ENCODE results near the gene KLK12. TPM values are rescaled to one million over a fixed set of nuclear protein-coding genes. Genes with fewer than 3 reads are reported as not detected.

Gene KLK12
- total RNA-seq, 4 donors from 2014 or later: not detected

- Histone ChIP-seq H3K36me3 (no peaks in the 10 kb centered on the region), H3K27me3 (peaks cover 17 to 25% (median 24%) of the 10 kb centered on the region in 3 donors), H3K9me3 (no peaks in the 10 kb centered on the region), H3K27ac (no peak overlapping the region), H3K4me1 (no peaks in the 10 kb centered on the region), H3K4me3 (no peak overlapping the region)
- intact Hi-C loops (cut with DNase I; ENCODE audit: low total_unique reads) (no loop called here), in situ Hi-C loops (cut with MboI; ENCODE audit: low sequenced_read_pairs in 4 of 4) (no loop called here)
- no peak for ATAC-seq
- DNase-seq: no peak
- TF ChIP-seq POLR2A (IDR thresholded peaks at IDR 0.05): no peak
- no peak for TF ChIP-seq CTCF (IDR thresholded peaks at IDR 0.05 in 4 of 5, conservative IDR thresholded peaks at IDR 0.05 in 1 of 5)
Measured at GRCh38 chr19:51012661-51013190, 22.1 kb downstream of the KLK12 start.

GRCh38 chr19:51010066-51010795 lies 24.6 kb downstream of the KLK12 start:
- ATAC-seq: no peak
- no peaks in the 10 kb centered on the region for H3K36me3 ChIP-seq
- H3K9me3 ChIP-seq: no peaks in the 10 kb centered on the region
- TF ChIP-seq CTCF (IDR thresholded peaks at IDR 0.05 in 4 of 5, conservative IDR thresholded peaks at IDR 0.05 in 1 of 5) (no peak), POLR2A (IDR thresholded peaks at IDR 0.05) (no peak)
- H3K4me1 ChIP-seq: no peaks in the 10 kb centered on the region
- DNase-seq: no peak
- no peak overlapping the region for H3K4me3 ChIP-seq
- H3K27ac ChIP-seq: no peak overlapping the region
- intact Hi-C loops (cut with DNase I; ENCODE audit: low total_unique reads) (no loop called here), in situ Hi-C loops (cut with MboI; ENCODE audit: low sequenced_read_pairs in 4 of 4) (no loop called here)
- H3K27me3 ChIP-seq: peaks cover 0 to 2% (median under 1%) of the 10 kb centered on the region in 3 donors

- DNase-seq: no peak
- intact Hi-C loops (cut with DNase I; ENCODE audit: low total_unique reads): no loop called here
Measured at GRCh38 chr19:51009061-51009891, 25.5 kb downstream of the KLK12 start.

GRCh38 chr19:51007488-51007887 lies 27.3 kb downstream of the KLK12 start:
- DNase-seq (no peak), ATAC-seq (no peak)
- intact Hi-C loops (cut with DNase I; ENCODE audit: low total_unique reads): no loop called here

More at GRCh38 chr19:51009061-51009891, 25.5 kb downstream of the KLK12 start:
- no peak for TF ChIP-seq CTCF (IDR thresholded peaks at IDR 0.05 in 4 of 5, conservative IDR thresholded peaks at IDR 0.05 in 1 of 5)
- TF ChIP-seq POLR2A (IDR thresholded peaks at IDR 0.05): no peak
- H3K27me3 ChIP-seq: no peaks in the 10 kb centered on the region
- in situ Hi-C loops (cut with MboI; ENCODE audit: low sequenced_read_pairs in 4 of 4): no loop called here
- no peak overlapping the region for H3K27ac ChIP-seq
- H3K4me1 ChIP-seq: no peaks in the 10 kb centered on the region
- H3K4me3 ChIP-seq: no peak overlapping the region
- no peaks in the 10 kb centered on the region for H3K36me3 ChIP-seq
- H3K9me3 ChIP-seq: no peaks in the 10 kb centered on the region
- ATAC-seq: no peak

More at GRCh38 chr19:51007488-51007887, 27.3 kb downstream of the KLK12 start:
- Histone ChIP-seq H3K27me3 (peaks cover 0 to under 1% (median 0%) of the 10 kb centered on the region in 3 donors), H3K36me3 (no peaks in the 10 kb centered on the region), H3K4me1 (no peaks in the 10 kb centered on the region), H3K27ac (no peak overlapping the region), H3K9me3 (no peaks in the 10 kb centered on the region), H3K4me3 (no peak overlapping the region)
- TF ChIP-seq CTCF (IDR thresholded peaks at IDR 0.05 in 4 of 5, conservative IDR thresholded peaks at IDR 0.05 in 1 of 5) (no peak), POLR2A (IDR thresholded peaks at IDR 0.05) (no peak)
- in situ Hi-C loops (cut with MboI; ENCODE audit: low sequenced_read_pairs in 4 of 4): no loop called here

Data from gastrocnemius medialis (tissue), 4 donors.